Measurements from ENCODE around the gene UBAC1.
"Not testable (repeated sequence)": the region's sequence is repeated elsewhere in the genome, so short reads cannot be mapped to it uniquely, and the experiment has no call there.

UBAC1 gene

GRCh38 chr9:135960411-135961276 is 529 bp downstream of the UBAC1 start:
- DNase-seq (ENCODE audit: low read depth in 2 of 2, low spot score in 1 of 2), result no peak

- DNase-seq (ENCODE audit: low read depth in 2 of 2, low spot score in 1 of 2), result no peak
These were observed 1.4 kb downstream of the UBAC1 start for GRCh38 chr9:135959814-135960213.

GRCh38 chr9:135958485-135958884 is 2.7 kb downstream of the UBAC1 start:
- DNase-seq (ENCODE audit: low read depth in 2 of 2, low spot score in 1 of 2), result no peak

GRCh38 chr9:135957431-135957830 is 3.7 kb downstream of the UBAC1 start:
- DNase-seq (ENCODE audit: low read depth in 2 of 2, low spot score in 1 of 2), result no peak

GRCh38 chr9:135956802-135957174 is 4.4 kb downstream of the UBAC1 start:
- no peak for DNase-seq (ENCODE audit: low read depth in 2 of 2, low spot score in 1 of 2)

GRCh38 chr9:135955934-135956801 is 5.0 kb downstream of the UBAC1 start:
- DNase-seq (ENCODE audit: low read depth in 2 of 2, low spot score in 1 of 2), result no peak

- DNase-seq (ENCODE audit: low read depth in 2 of 2, low spot score in 1 of 2), result no peak
These were observed 8.4 kb downstream of the UBAC1 start for GRCh38 chr9:135952664-135953206.

GRCh38 chr9:135951889-135952663 is 9.1 kb downstream of the UBAC1 start:
- DNase-seq (ENCODE audit: low read depth in 2 of 2, low spot score in 1 of 2), result no peak

GRCh38 chr9:135951310-135951709 is 9.9 kb downstream of the UBAC1 start:
- DNase-seq (ENCODE audit: low read depth in 2 of 2, low spot score in 1 of 2), result not testable (repeated sequence)

- not testable (repeated sequence) for DNase-seq (ENCODE audit: low read depth in 2 of 2, low spot score in 1 of 2)
These were observed 10.3 kb downstream of the UBAC1 start for GRCh38 chr9:135950841-135951240.

GRCh38 chr9:135950135-135950682 is 11.0 kb downstream of the UBAC1 start:
- no peak for DNase-seq (ENCODE audit: low read depth in 2 of 2, low spot score in 1 of 2)

GRCh38 chr9:135949501-135950134 is 11.6 kb downstream of the UBAC1 start:
- no peak for DNase-seq (ENCODE audit: low read depth in 2 of 2, low spot score in 1 of 2)

- no peak for DNase-seq (ENCODE audit: low read depth in 2 of 2, low spot score in 1 of 2)
These were observed 12.2 kb downstream of the UBAC1 start for GRCh38 chr9:135948968-135949367.

- no peak for DNase-seq (ENCODE audit: low read depth in 2 of 2, low spot score in 1 of 2)
These were observed 12.7 kb downstream of the UBAC1 start for GRCh38 chr9:135948446-135948845.

GRCh38 chr9:135947582-135947981 is 13.6 kb downstream of the UBAC1 start:
- no peak for DNase-seq (ENCODE audit: low read depth in 2 of 2, low spot score in 1 of 2)

- DNase-seq (ENCODE audit: low read depth in 2 of 2, low spot score in 1 of 2), result not testable (repeated sequence)
These were observed 14.1 kb downstream of the UBAC1 start for GRCh38 chr9:135947105-135947504.

- DNase-seq (ENCODE audit: low read depth in 2 of 2, low spot score in 1 of 2), result no peak
These were observed 14.7 kb downstream of the UBAC1 start for GRCh38 chr9:135946392-135946994.

- no peak for DNase-seq (ENCODE audit: low read depth in 2 of 2, low spot score in 1 of 2)
These were observed 15.2 kb downstream of the UBAC1 start for GRCh38 chr9:135945969-135946368.

- DNase-seq (ENCODE audit: low read depth in 2 of 2, low spot score in 1 of 2), result no peak
These were observed 16.5 kb downstream of the UBAC1 start for GRCh38 chr9:135944444-135945252.
